T-helper 17 cell (primary cell): ENCODE data around the gene CCBE1. TPM values are rescaled to one million over a fixed set of nuclear protein-coding genes. Genes with fewer than 3 reads are reported as not detected.
"Not testable (repeated sequence)": the region's sequence is repeated elsewhere in the genome, so short reads cannot be mapped to it uniquely, and the experiment has no call there.

Source experiments
- ATAC-seq: fragments of 150-1000 bp; cut with Tn5 transposase; 2 replicates; pipeline ENCODE4 v1.10.0; 2021; ENCODE audit warnings: mild to moderate bottlenecking, moderate library complexity
- DNase-seq, 3 donors: peaks; one replicate each; pipeline versions ENCODE4 v3.0.0 to v3.0.0-alpha.2; 2020 to 2021
- H3K9me3 ChIP-seq: one replicate; pipeline ENCODE4 v1.7.0; 2013; ENCODE audit warnings: low read length, mild to moderate bottlenecking; ENCODE audit not compliant: control insufficient read depth, poor library complexity, severe bottlenecking
- H3K27ac Mint-ChIP-seq: one replicate; pipeline ENCODE4 v1.8.0; 2022; ENCODE audit warnings: mild to moderate bottlenecking, moderate library complexity, mixed read lengths
- H3K27me3 Mint-ChIP-seq: one replicate; pipeline ENCODE4 v1.8.0; 2022; ENCODE audit warnings: mixed read lengths
- H3K36me3 Mint-ChIP-seq: one replicate; pipeline ENCODE4 v1.8.0; 2022; ENCODE audit warnings: low read depth, mixed read lengths
- H3K4me1 Mint-ChIP-seq: one replicate; pipeline ENCODE4 v1.8.0; 2022; ENCODE audit warnings: mild to moderate bottlenecking, mixed read lengths
- H3K4me3 Mint-ChIP-seq: one replicate; pipeline ENCODE4 v1.8.0; 2022; ENCODE audit warnings: mild to moderate bottlenecking, moderate library complexity, mixed read lengths
- total RNA-seq, 4 donors: library from RNA in 2 of 4; stranded (reverse) in 2 of 4; gene quantifications; one replicate each; pipeline ENCODE4 v1.2.3 and lab custom pipeline; 2022 to 2026

CCBE1 gene
- total RNA-seq, 2 donors from 2014 or later = not detected

GRCh38 chr18:59725142-59725541 lies 27.9 kb upstream of the CCBE1 start:
- Mint-ChIP-seq H3K4me3 (no peak overlapping the region), H3K36me3 (no peaks in the 10 kb centered on the region), H3K4me1 (no peaks in the 10 kb centered on the region), H3K27ac (no peak overlapping the region), H3K27me3 (peaks cover 6% of the 10 kb centered on the region)
- H3K9me3 ChIP-seq = no peaks in the 10 kb centered on the region
- ATAC-seq = no peak
- no peak for DNase-seq

- Mint-ChIP-seq H3K4me1 (no peaks in the 10 kb centered on the region), H3K27ac (no peak overlapping the region), H3K36me3 (no peaks in the 10 kb centered on the region), H3K27me3 (peaks cover 13% of the 10 kb centered on the region), H3K4me3 (no peak overlapping the region)
- no peak for ATAC-seq
- H3K9me3 ChIP-seq = no peaks in the 10 kb centered on the region
- no peak for DNase-seq
Measured at GRCh38 chr18:59724103-59724502, 26.9 kb upstream of the CCBE1 start.

- no peaks in the 10 kb centered on the region for H3K36me3 Mint-ChIP-seq
- no peaks in the 10 kb centered on the region for H3K4me1 Mint-ChIP-seq
- DNase-seq = no peak
- no peak overlapping the region for H3K27ac Mint-ChIP-seq
- H3K9me3 ChIP-seq = no peaks in the 10 kb centered on the region
- no peak overlapping the region for H3K4me3 Mint-ChIP-seq
- no peak for ATAC-seq
- H3K27me3 Mint-ChIP-seq = peaks cover 7% of the 10 kb centered on the region
Measured at GRCh38 chr18:59721931-59722330, 24.7 kb upstream of the CCBE1 start.

GRCh38 chr18:59721211-59721610 lies 24.0 kb upstream of the CCBE1 start:
- DNase-seq (no peak), ATAC-seq (no peak)
- no peaks in the 10 kb centered on the region for H3K36me3 Mint-ChIP-seq
- no peaks in the 10 kb centered on the region for H3K4me1 Mint-ChIP-seq
- no peaks in the 10 kb centered on the region for H3K9me3 ChIP-seq
- no peak overlapping the region for H3K4me3 Mint-ChIP-seq
- H3K27ac Mint-ChIP-seq = no peak overlapping the region
- peaks cover 7% of the 10 kb centered on the region for H3K27me3 Mint-ChIP-seq

- Mint-ChIP-seq H3K4me1 (no peaks in the 10 kb centered on the region), H3K4me3 (no peak overlapping the region), H3K27ac (no peak overlapping the region), H3K27me3 (peaks cover 7% of the 10 kb centered on the region), H3K36me3 (no peaks in the 10 kb centered on the region)
- H3K9me3 ChIP-seq = no peaks in the 10 kb centered on the region
- no peak for ATAC-seq
- DNase-seq = no peak
Measured at GRCh38 chr18:59719544-59720181, 22.4 kb upstream of the CCBE1 start.

GRCh38 chr18:59718464-59719157 lies 21.4 kb upstream of the CCBE1 start:
- no peak overlapping the region for H3K4me3 Mint-ChIP-seq
- no peaks in the 10 kb centered on the region for H3K9me3 ChIP-seq
- H3K27ac Mint-ChIP-seq = no peak overlapping the region
- H3K36me3 Mint-ChIP-seq = no peaks in the 10 kb centered on the region
- ATAC-seq (no peak), DNase-seq (no peak)
- no peaks in the 10 kb centered on the region for H3K4me1 Mint-ChIP-seq
- H3K27me3 Mint-ChIP-seq = peaks cover 7% of the 10 kb centered on the region

GRCh38 chr18:59718108-59718463 lies 20.9 kb upstream of the CCBE1 start:
- Mint-ChIP-seq H3K27ac (no peak overlapping the region), H3K4me1 (no peaks in the 10 kb centered on the region), H3K27me3 (peaks cover 7% of the 10 kb centered on the region), H3K4me3 (no peak overlapping the region), H3K36me3 (no peaks in the 10 kb centered on the region)
- no peak for ATAC-seq
- DNase-seq = no peak
- H3K9me3 ChIP-seq = no peaks in the 10 kb centered on the region

GRCh38 chr18:59717291-59717690 lies 20.1 kb upstream of the CCBE1 start:
- H3K27ac Mint-ChIP-seq = no peak overlapping the region
- DNase-seq = no peak

GRCh38 chr18:59715966-59716369 lies 18.7 kb upstream of the CCBE1 start:
- Mint-ChIP-seq H3K4me3 (no peak overlapping the region), H3K27me3 (peaks cover 7% of the 10 kb centered on the region), H3K36me3 (no peaks in the 10 kb centered on the region), H3K27ac (no peak overlapping the region), H3K4me1 (no peaks in the 10 kb centered on the region)
- H3K9me3 ChIP-seq = no peaks in the 10 kb centered on the region
- no peak for ATAC-seq
- DNase-seq = no peak

More at GRCh38 chr18:59717291-59717690, 20.1 kb upstream of the CCBE1 start:
- H3K9me3 ChIP-seq = no peaks in the 10 kb centered on the region
- H3K27me3 Mint-ChIP-seq = peaks cover 7% of the 10 kb centered on the region
- no peaks in the 10 kb centered on the region for H3K36me3 Mint-ChIP-seq
- H3K4me1 Mint-ChIP-seq = no peaks in the 10 kb centered on the region
- no peak for ATAC-seq
- H3K4me3 Mint-ChIP-seq = no peak overlapping the region

- DNase-seq (no peak), ATAC-seq (no peak)
- H3K27me3 Mint-ChIP-seq = peaks cover 7% of the 10 kb centered on the region
- H3K4me1 Mint-ChIP-seq = no peaks in the 10 kb centered on the region
- H3K9me3 ChIP-seq = no peaks in the 10 kb centered on the region
- H3K4me3 Mint-ChIP-seq = no peak overlapping the region
- no peaks in the 10 kb centered on the region for H3K36me3 Mint-ChIP-seq
- H3K27ac Mint-ChIP-seq = no peak overlapping the region
Measured at GRCh38 chr18:59715445-59715844, 18.2 kb upstream of the CCBE1 start.

- H3K4me1 Mint-ChIP-seq, H3K9me3 ChIP-seq, H3K4me3 Mint-ChIP-seq, ATAC-seq, H3K27me3 Mint-ChIP-seq, H3K27ac Mint-ChIP-seq, H3K36me3 Mint-ChIP-seq, DNase-seq: not testable (repeated sequence)
Measured at GRCh38 chr18:59714096-59714495, 16.9 kb upstream of the CCBE1 start.

- ATAC-seq = no peak
- Mint-ChIP-seq H3K4me1 (no peaks in the 10 kb centered on the region), H3K4me3 (no peak overlapping the region), H3K27me3 (peaks cover 6% of the 10 kb centered on the region), H3K27ac (no peak overlapping the region), H3K36me3 (no peaks in the 10 kb centered on the region)
- H3K9me3 ChIP-seq = no peaks in the 10 kb centered on the region
- DNase-seq = no peak
Measured at GRCh38 chr18:59712311-59712710, 15.1 kb upstream of the CCBE1 start.

GRCh38 chr18:59708988-59709387 lies 11.8 kb upstream of the CCBE1 start:
- Mint-ChIP-seq H3K27me3 (peaks cover 6% of the 10 kb centered on the region), H3K36me3 (no peaks in the 10 kb centered on the region), H3K27ac (no peak overlapping the region), H3K4me3 (no peak overlapping the region), H3K4me1 (no peaks in the 10 kb centered on the region)
- DNase-seq (no peak), ATAC-seq (no peak)
- no peaks in the 10 kb centered on the region for H3K9me3 ChIP-seq

GRCh38 chr18:59707306-59707705 lies 10.1 kb upstream of the CCBE1 start:
- DNase-seq (no peak), ATAC-seq (no peak)
- H3K27ac Mint-ChIP-seq = no peak overlapping the region
- H3K4me3 Mint-ChIP-seq = no peak overlapping the region
- H3K36me3 Mint-ChIP-seq = no peaks in the 10 kb centered on the region
- peaks cover 6% of the 10 kb centered on the region for H3K27me3 Mint-ChIP-seq
- H3K4me1 Mint-ChIP-seq = no peaks in the 10 kb centered on the region
- no peaks in the 10 kb centered on the region for H3K9me3 ChIP-seq
